ENCODE data around the gene DOK1.

The DOK1 gene

DNA sequence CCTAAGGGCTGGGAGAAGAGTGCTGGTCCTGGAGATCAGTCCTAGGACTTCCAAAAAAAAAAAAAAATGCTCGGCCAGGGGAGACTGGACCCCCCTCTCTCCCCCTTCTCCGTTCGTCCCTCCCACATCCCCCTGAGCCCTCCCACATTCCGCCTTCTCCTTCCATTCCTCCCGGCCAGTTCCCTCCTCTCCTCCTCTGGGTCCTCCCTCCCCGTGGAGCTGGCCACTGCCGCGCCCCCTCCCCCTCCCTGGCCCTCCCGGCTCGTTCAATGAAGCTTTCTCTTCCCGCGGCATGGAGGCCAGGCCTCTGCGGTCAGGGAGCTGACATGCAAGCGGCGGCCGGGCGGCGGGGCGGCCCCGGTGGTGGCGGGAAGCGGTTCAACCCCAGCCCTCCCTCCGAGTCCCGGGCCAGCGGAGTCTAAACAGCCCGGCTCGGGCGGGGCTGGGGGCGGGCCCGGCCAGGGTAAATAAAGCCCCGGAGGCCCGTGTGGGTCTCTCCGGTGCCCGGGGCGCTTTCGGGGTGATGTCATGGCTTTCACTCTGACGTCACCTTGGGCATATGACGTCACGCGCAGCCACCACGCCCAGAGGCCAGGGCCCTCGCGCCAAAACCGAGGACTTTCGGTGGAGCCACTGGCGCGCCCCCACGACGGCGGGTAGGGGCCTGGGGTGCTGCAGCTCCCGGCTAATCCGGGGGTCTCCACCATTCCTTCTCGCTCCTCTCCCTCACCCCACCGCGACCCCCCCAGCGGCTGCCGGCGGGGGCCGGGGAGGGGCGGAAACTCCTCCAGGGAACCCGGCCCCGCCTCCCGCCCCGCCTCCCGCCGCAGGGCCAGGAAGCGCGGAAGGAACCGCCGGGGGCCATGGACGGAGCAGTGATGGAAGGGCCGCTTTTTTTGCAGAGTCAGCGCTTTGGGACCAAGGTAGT is at the start of gene DOK1, which contains the start of gene LOXL3:
Gene DOK1 (plus strand): TSS at position 829 of the 928 bp plus-strand sequence. CDS start 35 bp downstream, at position 864.
Gene LOXL3 (minus strand): TSS at position 51 of the 928 bp plus-strand sequence. CDS start 1,308 bp downstream, outside the sequence.
- DNase-seq (ENCODE audit: low read depth in 2 of 2) = peak; percentile 70 to 80

DNA sequence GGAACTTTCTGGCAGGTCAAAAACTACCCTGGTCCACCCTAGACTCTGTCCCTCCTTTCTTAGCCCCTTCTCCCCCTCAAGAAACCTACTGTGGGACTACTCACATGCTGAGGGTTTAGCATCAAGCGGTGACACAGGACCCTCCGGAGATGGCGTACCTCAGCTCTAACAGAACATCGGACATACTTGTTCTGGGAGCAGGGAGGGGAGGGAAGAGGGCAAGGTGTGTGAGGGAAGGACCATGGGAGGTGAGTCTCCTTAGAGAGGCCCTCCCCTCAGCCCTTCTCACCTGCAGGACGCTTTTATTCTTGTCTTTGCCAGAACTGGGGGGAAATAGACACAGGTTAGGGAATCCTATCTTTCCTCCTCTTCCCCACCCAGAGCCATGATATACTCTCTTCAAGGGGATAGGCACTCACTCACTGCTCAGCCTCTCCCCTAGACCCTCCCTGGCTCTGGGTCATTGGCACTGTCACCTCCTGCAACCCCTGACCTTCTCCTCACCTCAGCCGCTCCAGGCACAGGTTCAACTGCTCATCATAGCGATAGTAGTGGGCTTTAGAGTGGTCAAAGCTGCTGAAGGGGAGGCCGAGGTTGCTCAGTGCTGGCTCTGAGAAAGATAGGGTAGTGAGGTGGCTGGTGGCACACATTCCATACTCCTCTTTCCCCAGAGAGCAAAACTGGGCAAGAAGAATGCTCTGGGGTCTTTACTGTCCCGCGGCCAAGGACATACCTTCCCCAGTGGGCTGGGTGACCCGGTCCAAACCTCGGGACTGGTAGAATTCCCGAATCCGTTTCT is 48.9 kb upstream of the DOK1 start:
- no peak for DNase-seq (ENCODE audit: low read depth in 2 of 2)

DNA sequence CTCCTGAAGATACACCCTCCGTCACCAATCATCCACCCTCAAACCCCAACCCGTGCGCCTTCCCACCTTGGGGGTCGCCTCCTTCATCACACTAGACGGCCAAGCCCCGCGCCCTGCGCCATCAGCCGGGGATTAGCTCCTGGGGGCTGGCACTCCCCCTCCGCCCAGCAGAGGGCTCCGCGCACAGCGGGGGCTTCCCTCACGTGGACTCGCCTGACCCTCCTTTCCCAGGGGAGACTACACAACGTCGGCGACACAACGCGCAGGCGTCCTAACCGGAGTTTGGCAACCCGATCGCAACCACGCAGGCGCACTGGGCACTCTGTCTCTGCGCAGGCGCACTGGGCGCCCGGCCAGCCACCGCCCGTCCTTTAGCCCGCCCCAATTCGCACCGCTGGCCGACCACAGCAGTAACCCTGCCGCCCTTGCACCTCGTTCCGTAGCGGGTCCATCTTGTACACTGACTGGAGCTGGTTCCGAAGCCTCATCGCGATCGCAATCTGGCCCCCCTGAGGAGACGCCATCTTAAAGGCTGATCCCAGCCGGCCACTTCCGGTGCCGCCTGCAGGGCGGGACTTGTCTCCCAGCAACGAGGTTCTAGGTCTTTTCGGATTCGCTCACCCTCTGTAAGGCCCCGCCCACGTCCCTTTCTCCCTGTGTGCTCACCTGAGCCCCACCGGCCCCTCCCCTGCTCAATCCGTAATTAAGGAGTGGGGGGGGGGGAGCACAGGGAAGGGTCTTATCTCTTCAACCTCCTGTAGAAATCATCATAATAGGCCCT is 47.2 kb upstream of the DOK1 start, which contains the start of gene PCGF1:
Gene PCGF1 (minus strand): TSS at position 551 of the 781 bp plus-strand sequence. CDS start 27 bp downstream, at position 524.
- DNase-seq (ENCODE audit: low read depth in 2 of 2) = peak; percentile 96 to 99

DNA sequence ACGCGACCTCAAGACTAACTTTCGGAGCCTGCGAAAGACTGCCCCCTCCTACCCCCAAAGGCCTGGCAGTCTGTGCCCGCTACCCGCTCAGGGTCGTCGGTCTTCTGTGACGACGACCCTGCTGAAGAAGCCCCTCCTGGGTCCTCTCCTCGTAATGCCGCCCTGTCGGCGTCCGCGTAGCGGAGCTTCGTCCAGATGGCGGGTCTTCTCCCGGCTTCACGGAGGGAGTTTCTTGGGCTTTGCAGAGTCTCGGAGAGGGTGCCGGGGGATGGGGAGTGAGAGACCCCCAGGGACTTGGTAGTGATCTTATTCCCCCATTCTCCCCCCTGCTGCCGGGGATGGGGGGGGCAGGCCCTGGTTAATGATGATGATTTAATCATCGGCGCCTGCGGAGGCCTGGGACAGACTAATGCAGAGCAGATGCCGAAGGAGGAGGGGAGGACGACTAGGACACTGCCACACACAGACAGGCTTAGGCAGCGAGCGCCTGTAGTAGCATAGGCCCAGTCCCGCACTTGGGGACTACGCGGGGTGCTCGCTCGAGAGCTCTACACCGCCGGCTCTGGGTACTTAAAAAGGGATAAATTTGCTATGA is 46.5 kb upstream of the DOK1 start:
- DNase-seq (ENCODE audit: low read depth in 2 of 2) = no peak

DNA sequence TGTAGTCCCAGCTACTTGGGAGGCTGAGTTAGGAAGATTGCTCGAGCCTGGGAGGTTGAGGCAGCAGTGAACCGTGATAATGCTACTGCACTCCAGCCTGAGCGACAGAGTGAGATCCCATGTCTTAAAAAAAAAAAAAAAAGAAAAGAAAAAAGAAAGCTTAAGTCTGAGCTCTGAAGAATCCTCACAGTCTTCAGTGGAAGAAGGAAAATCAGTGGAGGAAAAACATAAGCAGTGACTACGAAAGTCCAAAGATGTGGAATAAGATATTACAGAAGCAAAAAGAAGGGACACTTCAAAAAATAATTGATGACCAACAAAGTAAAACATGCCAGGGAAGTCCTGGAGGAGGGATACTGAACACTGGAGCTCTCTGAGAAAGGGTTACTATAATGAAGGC is 44.2 kb upstream of the DOK1 start:
- DNase-seq (ENCODE audit: low read depth in 2 of 2) = no peak

DNA sequence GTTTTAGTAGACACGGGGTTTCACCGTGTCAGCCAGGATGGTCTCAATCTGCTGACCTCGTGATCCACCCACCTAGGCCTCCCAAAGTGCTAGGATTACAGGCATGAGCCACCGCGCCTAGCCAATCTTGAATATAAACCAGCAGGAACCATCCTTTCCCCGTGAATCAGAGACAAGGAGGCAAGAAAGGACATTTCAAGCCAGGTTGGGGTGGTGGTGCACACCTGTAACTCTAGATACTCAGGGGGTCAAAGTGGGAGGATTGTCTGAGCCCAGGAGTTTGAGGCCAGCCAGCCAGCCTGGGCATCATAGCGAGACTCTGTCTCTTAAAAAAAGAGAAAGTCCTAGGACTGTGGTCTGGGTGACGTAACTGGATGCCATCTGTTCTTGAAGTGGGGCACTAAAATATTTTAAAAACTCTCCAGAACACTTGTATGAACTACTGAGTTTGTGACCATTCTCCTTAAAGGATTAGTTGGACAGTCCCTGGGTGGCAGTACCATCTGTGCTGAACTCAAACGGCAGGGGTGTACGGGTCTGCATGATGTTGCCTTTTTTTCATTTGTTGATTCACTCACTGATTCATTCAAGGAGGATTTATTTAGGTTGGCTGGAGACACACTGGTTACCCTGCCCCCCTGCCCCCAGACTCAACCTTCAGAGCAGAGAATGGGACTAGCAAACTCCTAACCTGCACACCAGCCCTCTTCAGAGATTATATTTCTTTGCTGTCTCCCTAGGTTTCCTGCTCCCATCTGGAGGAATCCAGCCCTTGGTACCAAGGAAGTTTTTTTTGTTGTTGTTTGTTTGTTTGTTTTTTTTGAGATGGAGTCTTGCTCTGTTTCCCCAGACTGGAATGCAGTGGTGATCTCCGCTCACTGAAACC is 43.2 kb upstream of the DOK1 start:
- DNase-seq (ENCODE audit: low read depth in 2 of 2) = no peak

DNA sequence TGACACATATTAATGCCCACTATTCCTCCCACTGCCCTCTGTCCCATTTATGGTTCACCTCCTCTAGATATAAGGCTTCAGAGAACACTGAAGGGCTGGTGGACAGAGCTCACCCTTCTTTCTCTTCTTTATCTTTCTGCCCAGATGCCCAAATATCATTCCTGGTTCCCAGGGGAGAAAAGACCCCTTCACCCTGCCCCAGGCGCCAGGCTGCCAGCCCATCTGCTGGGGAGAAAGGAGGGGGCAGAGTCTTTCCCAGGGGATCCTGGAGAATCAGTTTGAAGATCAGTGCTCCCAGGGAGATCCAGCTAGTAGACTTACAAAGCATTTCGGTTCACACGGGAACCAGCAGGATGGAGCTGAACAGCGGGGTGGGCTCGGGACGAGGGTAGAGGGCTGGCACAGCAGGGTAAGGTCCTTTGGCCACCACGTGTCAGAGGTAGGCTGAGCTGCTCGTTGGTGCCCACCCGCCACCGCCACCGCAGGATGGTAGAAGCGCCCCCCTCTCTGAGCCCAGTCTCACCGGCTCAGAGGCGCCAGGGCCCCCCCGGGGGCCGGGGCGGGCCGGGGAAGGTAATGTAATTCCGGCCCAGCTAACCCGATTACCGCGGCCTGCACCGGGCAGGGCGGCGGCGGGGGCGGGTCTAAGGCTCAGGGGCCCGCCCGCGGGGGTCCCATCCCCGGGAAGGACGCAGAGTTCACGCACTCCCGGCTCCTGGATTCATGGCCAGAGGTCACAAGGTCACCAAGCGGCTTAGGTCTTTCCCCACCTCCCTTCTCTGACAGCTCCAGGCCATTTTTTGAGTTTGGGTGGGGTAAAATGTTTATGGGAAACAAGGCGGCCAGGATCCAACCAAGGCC is 41.5 kb upstream of the DOK1 start:
- DNase-seq (ENCODE audit: low read depth in 2 of 2) = no peak

DNA sequence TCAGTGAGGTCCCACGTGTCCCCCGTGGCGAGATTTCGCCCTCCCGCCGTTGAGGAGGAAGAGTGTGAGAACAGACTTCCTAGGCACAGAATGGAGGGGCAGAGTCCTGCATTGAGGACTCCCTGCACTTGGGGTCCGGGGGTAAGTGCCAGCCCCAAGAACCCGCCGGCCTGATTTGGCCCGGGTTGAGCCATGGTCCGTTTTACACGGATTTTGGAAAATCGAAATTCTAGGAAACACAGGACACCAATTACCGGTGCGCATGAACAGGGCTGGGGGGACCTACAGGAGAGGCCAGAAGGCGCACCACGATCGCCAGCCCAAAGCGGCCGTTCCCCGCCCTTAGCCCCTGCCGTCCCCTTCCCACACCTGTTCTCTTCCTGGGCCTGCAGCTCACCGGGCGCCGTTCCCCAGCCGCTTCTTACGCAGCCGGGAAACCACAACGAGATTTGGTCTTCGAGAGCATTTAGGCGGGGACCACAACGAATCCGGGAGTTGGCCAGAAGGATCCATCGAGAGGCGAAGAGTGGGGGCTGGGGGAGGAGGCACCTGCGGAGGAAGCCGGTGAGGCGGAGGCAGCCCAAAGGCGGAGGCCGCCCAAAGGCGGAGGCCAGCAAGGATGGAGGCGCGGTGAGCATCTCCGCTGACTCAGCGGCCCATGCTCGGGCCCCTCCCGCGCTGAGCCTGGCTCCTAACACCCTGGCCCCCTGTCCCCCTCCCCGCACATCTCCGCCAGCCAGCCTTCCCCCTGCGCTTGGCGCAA is 40.7 kb upstream of the DOK1 start:
- DNase-seq (ENCODE audit: low read depth in 2 of 2) = no peak

DNA sequence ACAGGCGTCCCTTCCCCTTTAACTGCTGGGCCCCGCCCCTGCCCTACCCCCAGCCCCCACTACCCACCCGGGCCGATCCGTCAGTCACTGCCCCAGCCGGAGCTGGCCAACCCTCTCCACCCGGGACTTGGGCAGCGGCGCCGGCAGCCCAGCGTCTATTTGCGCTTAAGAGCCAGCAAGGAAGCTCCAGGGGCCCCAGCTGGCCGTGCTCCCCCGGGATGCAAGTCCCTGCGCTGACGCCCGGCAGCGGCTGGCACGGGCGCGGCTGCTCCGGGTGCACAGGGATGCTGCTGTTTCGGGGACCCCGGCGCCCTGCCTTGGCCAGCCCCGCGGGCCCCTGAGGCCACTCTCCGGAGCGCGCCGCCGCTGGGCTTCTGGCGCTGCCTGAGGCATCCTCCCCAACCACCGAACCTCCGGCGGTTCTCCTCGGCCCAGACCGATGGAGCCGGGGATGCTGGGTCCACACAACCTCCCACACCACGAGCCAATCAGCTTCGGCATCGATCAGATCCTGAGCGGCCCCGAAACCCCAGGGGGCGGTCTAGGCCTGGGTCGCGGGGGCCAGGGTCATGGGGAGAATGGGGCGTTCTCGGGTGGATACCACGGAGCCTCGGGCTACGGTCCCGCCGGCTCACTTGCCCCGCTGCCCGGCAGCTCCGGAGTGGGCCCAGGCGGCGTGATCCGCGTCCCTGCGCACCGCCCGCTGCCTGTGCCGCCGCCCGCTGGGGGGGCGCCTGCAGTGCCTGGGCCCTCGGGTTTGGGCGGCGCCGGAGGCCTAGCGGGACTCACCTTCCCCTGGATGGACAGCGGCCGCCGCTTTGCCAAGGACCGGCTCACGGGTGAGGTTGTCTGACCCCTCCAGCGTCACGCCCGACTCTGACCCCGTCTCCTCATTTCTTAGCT is 39.9 kb upstream of the DOK1 start, which contains the start of gene TLX2:
Gene TLX2 (plus strand): TSS at position 83 of the 903 bp plus-strand sequence. CDS start 357 bp downstream, at position 440.
- no peak for DNase-seq (ENCODE audit: low read depth in 2 of 2)

DNA sequence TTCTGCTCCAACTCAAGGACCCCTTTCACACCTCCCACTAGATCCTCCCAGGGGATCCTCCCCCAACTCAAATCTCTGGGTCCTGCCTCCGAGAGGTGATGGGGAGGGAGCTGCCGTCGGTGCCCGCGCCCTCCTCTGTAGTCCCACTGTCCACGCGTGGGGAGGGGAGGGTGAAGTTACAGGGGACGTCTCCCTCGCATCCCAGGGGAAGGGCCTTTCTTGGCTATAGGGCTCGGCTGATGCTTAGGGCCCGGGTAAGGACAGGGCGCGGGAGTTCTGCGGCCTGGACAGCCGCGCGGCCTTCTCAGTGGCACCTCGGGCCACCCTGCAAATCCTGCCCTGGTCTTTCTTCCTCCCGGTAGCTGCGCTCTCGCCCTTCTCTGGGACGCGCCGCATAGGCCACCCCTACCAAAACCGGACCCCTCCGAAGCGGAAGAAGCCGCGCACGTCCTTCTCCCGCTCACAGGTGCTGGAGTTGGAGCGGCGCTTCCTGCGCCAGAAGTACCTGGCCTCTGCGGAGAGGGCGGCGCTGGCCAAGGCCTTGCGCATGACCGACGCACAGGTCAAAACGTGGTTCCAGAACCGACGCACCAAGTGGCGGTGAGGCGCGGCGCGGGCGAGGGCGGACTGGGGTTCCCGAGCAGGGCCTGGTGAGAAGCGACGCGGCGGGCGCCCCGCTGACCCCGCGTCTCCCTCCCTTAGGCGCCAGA is 39.1 kb upstream of the DOK1 start:
- DNase-seq (ENCODE audit: low read depth in 2 of 2) = no peak

DNA sequence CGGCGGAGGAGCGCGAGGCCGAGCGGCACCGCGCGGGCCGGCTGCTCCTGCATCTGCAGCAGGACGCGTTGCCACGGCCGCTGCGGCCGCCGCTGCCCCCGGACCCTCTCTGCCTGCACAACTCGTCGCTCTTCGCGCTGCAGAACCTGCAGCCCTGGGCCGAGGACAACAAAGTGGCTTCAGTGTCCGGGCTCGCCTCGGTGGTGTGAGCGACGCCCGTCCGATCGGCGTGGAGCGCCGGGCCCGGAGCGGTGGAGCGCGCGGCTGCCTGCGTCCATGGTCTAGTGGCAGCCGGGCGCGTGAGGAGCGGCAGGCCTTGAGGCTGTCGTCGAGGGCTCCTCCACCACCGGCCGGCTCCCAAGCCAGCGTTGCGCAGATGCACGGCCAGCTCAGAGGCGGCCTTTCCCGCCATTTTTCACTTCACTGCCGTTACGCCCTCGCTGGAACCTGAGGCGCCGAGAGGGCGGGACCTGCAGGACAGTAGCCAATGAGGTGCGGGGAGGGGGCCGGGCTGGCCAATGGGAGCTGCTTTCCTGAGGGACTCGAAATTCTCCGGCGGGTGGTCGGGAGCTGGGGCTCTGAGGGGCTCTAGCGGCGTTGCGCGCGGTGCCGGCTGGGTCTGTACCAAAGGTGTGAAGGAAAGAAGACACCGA is 38.4 kb upstream of the DOK1 start:
- peak; percentile 54 to 67 for DNase-seq (ENCODE audit: low read depth in 2 of 2)

DNA sequence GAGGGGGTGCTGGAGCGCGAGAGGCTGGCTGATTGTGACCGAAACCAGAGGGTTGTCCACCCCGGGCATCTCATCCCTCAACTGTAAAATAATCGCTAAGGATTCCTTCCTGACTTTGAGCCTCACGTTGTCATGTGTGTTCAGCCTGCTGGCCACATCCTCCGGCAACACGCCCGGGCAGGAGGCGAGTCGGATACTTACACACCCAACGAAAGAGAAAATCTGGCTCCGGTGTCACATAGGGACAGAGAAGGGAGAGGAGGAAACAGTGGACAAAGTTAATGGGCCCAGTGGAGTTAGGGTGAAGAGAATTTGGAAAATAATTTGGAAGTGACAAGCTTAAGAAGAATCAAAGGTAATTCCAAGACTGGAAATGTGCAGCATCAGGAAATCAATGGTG is 37.9 kb upstream of the DOK1 start:
- DNase-seq (ENCODE audit: low read depth in 2 of 2) = no peak

DNA sequence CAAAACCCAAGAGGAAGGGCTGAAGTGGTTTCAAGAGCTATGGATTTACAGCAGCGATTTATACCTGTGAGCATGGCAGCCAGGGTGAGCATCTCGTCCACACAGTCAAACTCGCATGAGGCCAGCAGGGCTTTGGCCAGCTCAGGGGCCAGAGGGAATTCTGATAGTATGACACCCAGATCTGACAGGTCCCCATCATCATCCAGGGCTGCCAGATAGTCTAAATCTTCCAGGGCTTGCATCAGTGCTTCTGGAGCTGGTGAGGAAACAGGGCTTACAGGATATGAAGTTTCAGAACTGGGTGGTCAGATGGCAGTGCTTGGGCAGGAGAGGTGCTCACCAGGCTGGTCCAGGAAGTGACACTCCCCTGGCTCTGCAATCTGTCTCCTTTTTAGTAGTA is 32.0 kb upstream of the DOK1 start:
- DNase-seq (ENCODE audit: low read depth in 2 of 2) = no peak

DNA sequence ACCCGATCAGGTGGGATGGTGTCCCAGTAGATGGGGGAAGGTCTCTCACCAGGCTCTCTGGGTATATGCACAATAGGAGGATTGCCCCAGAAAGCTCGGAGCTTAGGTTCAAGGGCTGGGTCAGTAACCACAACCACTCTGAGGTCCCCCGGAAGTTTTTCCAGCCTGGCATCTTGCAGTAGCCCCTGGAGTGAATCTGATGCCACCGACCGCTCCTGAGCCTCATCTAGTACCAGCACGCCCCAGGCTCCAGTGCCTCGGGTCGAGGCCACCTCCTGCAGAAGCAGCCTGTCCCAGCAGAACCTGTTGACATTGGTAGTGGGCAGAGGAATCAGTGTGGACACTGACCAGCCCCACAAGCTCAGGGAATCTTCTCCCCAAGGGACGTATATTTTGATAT is 30.5 kb upstream of the DOK1 start:
- no peak for DNase-seq (ENCODE audit: low read depth in 2 of 2)

DNA sequence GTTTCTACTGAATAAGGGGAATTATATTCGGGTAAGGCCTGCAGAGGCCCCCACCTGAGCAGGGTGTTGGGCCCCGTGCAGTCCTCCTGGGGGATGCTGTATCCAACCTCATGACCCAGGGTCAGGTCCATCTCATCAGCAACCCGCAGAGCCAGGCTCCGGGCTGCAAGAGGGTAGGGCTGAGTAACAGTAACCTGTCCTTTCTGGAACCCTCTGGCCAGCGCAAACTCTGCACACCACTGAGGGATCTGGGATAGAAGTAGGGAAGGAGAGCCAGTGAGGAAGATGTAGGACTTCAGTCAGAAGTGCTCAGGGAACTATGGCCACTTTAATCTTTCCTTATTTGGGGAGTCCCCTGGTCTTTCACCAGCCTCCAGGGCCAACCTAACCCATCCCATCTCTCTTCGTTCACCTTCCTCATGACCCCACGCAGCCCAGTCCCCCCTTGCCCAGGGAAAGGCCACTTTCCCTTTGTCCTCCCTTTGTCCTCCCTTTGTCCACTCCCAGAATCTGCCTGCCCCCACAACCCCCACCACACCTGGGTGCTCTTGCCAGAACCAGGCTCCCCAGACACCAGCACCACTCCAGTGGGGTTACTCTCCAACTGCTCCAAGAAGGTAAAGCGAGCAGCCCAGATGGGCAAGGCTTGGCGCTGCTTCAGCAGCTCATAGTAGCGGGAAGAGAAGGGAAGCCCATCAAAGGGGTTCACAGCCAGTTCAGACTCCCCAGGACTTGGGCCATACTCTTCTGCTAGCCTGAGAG is 29.4 kb upstream of the DOK1 start:
- no peak for DNase-seq (ENCODE audit: low read depth in 2 of 2)
